ENCODE measurements around the gene TBC1D1. TPM values are rescaled to one million over a fixed set of nuclear protein-coding genes. Genes with fewer than 3 reads are reported as not detected.

The TBC1D1 gene
- polyA plus RNA-seq, 1 donor from 2014 or later = 23.2 TPM

DNA sequence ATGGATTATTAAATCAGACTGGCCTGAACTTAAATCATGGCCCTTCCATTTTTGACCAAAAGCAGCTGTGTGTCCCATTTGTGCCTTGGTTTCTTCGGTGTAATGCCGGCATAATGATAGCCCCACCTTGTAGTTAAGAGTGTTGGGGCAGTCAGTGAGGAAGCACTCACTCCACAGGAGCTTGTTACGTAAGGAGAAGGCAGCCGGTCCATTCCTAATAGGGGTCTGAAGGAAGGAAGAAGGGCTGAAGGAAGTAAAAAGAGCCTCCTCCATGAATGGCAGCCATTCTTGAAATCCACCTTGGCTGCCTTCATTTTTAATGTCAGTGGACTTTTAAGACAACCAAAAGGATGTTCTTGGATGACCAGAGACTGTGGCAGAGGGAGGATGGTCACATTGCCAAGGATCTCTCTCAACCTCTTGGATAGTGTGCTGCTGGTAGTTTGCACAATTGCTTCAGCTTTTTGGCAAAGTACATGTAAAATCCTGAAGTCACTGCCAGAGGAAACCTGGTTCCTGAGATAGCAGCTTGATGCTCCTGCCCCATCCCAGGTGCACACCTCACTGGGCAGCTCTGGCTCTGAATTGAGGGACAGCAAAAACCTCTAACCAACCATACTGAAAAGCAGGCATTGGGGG is 182.8 kb downstream of the TBC1D1 start:
- H3K9me3 ChIP-seq (ENCODE audit: low read length) = no peaks in the 10 kb centered on the region
- no peaks in the 10 kb centered on the region for H3K79me2 ChIP-seq (replicated peaks; ENCODE audit: insufficient read depth, low read length)
- no peak overlapping the region for H3K27ac ChIP-seq (ENCODE audit: low read length)
- H3K4me2 ChIP-seq (ENCODE audit: low read length) = no peak overlapping the region
- no peak overlapping the region for H3K4me3 ChIP-seq (ENCODE audit: low read length)
- TF ChIP-seq SMC3 (conservative IDR thresholded peaks at IDR 0.05; ENCODE audit: poor library complexity) (no peak), MXI1 (conservative IDR thresholded peaks at IDR 0.05; ENCODE audit: poor library complexity, severe bottlenecking) (no peak), POLR2AphosphoS5 (IDR thresholded peaks at IDR 0.05) (no peak), RAD21 (conservative IDR thresholded peaks at IDR 0.05) (no peak), EZH2 (IDR thresholded peaks at IDR 0.05; ENCODE audit: borderline replicate concordance, insufficient read depth, low read length, poor library complexity, severe bottlenecking) (no peak), TAF1 (IDR thresholded peaks at IDR 0.05; ENCODE audit: low read depth) (no peak), EP300 (conservative IDR thresholded peaks at IDR 0.05; ENCODE audit: poor library complexity, severe bottlenecking) (no peak)
- TF ChIP-seq, protein P1, sequence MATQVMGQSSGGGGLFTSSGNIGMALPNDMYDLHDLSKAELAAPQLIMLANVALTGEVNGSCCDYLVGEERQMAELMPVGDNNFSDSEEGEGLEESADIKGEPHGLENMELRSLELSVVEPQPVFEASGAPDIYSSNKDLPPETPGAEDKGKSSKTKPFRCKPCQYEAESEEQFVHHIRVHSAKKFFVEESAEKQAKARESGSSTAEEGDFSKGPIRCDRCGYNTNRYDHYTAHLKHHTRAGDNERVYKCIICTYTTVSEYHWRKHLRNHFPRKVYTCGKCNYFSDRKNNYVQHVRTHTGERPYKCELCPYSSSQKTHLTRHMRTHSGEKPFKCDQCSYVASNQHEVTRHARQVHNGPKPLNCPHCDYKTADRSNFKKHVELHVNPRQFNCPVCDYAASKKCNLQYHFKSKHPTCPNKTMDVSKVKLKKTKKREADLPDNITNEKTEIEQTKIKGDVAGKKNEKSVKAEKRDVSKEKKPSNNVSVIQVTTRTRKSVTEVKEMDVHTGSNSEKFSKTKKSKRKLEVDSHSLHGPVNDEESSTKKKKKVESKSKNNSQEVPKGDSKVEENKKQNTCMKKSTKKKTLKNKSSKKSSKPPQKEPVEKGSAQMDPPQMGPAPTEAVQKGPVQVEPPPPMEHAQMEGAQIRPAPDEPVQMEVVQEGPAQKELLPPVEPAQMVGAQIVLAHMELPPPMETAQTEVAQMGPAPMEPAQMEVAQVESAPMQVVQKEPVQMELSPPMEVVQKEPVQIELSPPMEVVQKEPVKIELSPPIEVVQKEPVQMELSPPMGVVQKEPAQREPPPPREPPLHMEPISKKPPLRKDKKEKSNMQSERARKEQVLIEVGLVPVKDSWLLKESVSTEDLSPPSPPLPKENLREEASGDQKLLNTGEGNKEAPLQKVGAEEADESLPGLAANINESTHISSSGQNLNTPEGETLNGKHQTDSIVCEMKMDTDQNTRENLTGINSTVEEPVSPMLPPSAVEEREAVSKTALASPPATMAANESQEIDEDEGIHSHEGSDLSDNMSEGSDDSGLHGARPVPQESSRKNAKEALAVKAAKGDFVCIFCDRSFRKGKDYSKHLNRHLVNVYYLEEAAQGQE (IDR thresholded peaks at IDR 0.05; ENCODE audit: borderline replicate concordance) = no peak
- TF ChIP-seq, protein P2, sequence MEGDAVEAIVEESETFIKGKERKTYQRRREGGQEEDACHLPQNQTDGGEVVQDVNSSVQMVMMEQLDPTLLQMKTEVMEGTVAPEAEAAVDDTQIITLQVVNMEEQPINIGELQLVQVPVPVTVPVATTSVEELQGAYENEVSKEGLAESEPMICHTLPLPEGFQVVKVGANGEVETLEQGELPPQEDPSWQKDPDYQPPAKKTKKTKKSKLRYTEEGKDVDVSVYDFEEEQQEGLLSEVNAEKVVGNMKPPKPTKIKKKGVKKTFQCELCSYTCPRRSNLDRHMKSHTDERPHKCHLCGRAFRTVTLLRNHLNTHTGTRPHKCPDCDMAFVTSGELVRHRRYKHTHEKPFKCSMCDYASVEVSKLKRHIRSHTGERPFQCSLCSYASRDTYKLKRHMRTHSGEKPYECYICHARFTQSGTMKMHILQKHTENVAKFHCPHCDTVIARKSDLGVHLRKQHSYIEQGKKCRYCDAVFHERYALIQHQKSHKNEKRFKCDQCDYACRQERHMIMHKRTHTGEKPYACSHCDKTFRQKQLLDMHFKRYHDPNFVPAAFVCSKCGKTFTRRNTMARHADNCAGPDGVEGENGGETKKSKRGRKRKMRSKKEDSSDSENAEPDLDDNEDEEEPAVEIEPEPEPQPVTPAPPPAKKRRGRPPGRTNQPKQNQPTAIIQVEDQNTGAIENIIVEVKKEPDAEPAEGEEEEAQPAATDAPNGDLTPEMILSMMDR (IDR thresholded peaks at IDR 0.05; ENCODE audit: poor library complexity, severe bottlenecking) = no peak
- H4K20me1 ChIP-seq (ENCODE audit: insufficient read depth) = no peaks in the 10 kb centered on the region
- H3K9me2 ChIP-seq (ENCODE audit: insufficient read depth, low read length) = no peaks in the 10 kb centered on the region
- H3K9ac ChIP-seq (ENCODE audit: low read length) = no peak overlapping the region
- H3F3A ChIP-seq (ENCODE audit: insufficient read depth, low read length, poor library complexity, severe bottlenecking) = no peaks in the 10 kb centered on the region
- no peaks in the 10 kb centered on the region for H3K36me3 ChIP-seq (ENCODE audit: insufficient read depth, low read length)
- no peak overlapping the region for H2AFZ ChIP-seq (ENCODE audit: low read depth, low read length)
- H3K27me3 ChIP-seq (ENCODE audit: insufficient read depth, low read depth, low read length) = no peaks in the 10 kb centered on the region

DNA sequence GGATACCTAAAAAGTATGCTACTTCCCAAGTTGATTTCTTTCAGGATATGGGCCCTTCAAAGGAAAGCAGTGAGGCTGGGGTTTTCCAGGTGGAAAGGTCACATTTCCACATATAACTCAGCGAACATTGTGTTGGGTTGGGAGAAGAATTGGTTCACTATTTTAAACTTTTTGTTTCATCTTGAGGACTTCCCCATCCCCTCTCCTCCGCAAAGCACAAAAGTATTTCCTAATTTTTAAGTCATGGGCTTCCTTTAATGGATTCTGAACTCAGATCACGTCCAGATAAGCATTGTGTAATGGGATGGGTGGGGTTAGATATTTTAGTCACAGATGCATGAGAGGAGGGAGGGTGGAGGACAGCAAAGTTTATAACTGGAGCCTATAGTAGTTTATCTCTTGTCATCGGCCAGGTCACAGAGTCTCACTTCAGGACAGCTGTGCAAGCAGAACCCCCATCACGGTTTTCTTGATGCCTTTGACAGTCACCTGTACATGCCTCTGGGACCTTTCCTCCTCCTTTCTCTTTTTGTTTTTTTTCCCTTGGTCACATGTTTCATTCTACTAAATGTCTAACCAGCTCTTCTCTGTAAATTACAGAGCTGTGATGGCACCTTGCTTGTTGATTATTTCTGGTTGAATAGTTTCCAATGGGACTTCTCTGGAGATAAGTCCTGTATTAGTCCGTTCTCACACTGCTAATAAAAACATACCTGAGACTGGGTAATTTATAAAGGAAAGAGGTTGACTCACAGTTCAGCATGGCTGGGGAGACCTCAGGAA is 184.7 kb downstream of the TBC1D1 start:
- TF ChIP-seq SMC3 (conservative IDR thresholded peaks at IDR 0.05; ENCODE audit: poor library complexity) = no peak
- H4K20me1 ChIP-seq (ENCODE audit: insufficient read depth) = no peaks in the 10 kb centered on the region
- H3K79me2 ChIP-seq (replicated peaks; ENCODE audit: insufficient read depth, low read length) = no peaks in the 10 kb centered on the region
- H3K36me3 ChIP-seq (ENCODE audit: insufficient read depth, low read length) = no peaks in the 10 kb centered on the region
- H3K27me3 ChIP-seq (ENCODE audit: insufficient read depth, low read depth, low read length) = no peaks in the 10 kb centered on the region
- H3K9me3 ChIP-seq (ENCODE audit: low read length) = no peaks in the 10 kb centered on the region
- H2AFZ ChIP-seq (ENCODE audit: low read depth, low read length) = no peak overlapping the region
- no peak overlapping the region for H3K9ac ChIP-seq (ENCODE audit: low read length)
- H3K9me2 ChIP-seq (ENCODE audit: insufficient read depth, low read length) = no peaks in the 10 kb centered on the region
- H3F3A ChIP-seq (ENCODE audit: insufficient read depth, low read length, poor library complexity, severe bottlenecking) = no peaks in the 10 kb centered on the region
- no peak overlapping the region for H3K27ac ChIP-seq (ENCODE audit: low read length)
- H3K4me3 ChIP-seq (ENCODE audit: low read length) = no peak overlapping the region
- H3K4me2 ChIP-seq (ENCODE audit: low read length) = no peak overlapping the region

All from neural cell (in vitro differentiated cells).